Measurements from ENCODE around the gene ARID1B. TPM values are rescaled to one million over a fixed set of nuclear protein-coding genes. Genes with fewer than 3 reads are reported as not detected.
A peak's percentile ranks its signal among the peaks of the same experiment; 100 is the strongest.

The ARID1B gene
- total RNA-seq, 5 donors from 2014 or later (not counting 1 experiment from before 2014, with no cell fraction given): 103 to 161 (median 108) TPM

DNA sequence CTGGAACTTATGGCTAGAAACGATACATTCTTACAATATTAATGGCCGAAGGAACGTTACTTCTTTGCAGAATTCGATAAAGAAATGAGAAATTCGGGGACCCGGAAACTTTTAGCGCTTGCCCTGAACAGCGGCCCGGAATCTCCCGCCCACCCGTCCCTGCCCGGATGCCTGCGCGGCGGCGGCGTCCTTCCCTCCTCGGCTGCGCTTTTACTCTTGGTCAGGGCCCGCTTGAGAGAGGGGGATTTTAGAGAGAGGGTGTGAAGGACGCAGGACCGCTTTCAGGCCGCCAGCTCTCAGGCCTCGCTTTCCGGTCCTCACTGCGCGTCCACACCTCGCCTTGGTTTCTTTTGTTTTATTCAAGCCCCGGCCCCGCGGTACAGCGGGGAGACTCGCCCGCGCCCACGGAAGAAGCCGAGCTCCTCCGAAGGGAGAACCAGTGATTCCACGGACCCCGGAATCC lies 243.7 kb downstream of the ARID1B start:
- under 1% methylated on average over 38 of the region's 40 CpGs for WGBS (ENCODE audit: insufficient coverage)
- H3K27ac ChIP-seq (ENCODE audit: low read length): peak overlapping the region; percentile 99
- peak; percentile 16 to 45 (median 38) for ATAC-seq (replicated peaks in 1 of 4)
- H3K27me3 ChIP-seq (replicated peaks in 1 of 2; ENCODE audit: control insufficient read depth in 2 of 2, extremely low read depth in 1 of 2, insufficient read depth in 2 of 2, low read length in 1 of 2): no peaks in the 10 kb centered on the region
- H3K9me3 ChIP-seq: no peaks in the 10 kb centered on the region
- peak overlapping the region; percentile 92 to 95 for H3K4me3 ChIP-seq (ENCODE audit: control insufficient read depth in 1 of 2, extremely low read depth in 1 of 2, low read length in 1 of 2)
- Mint-ChIP-seq H3K4me1 (peaks cover 54 to 70% (median 65%) of the 10 kb centered on the region in 3 donors), H3K4me3 (peak overlapping the region; percentile 88 to 95 (median 93)), H3K27me3 (no peaks in the 10 kb centered on the region), H3K27ac (peak overlapping the region; percentile 92 to 97), H3K9me3 (no peaks in the 10 kb centered on the region), H3K36me3 (no peaks in the 10 kb centered on the region)
- DNase-seq: peak in 28 of 35 experiments; percentile 26 to 76 (median 52)
- POLR2A ChIA-PET: interaction anchor here in 1 of 2 donors (0.7 to 0.8 kb wide), 2 partner anchors 241 to 1725 kb away, joined by 3 read pairs; no protein-coding TSS in a partner anchor
- H3K36me3 ChIP-seq (ENCODE audit: control insufficient read depth in 2 of 2, extremely low read depth in 1 of 2, insufficient read depth in 1 of 2, low read length in 1 of 2): no peaks in the 10 kb centered on the region
- CTCF ChIA-PET: interaction anchor here in 1 of 2 donors (1.0 kb wide), 3 partner anchors 10 to 56 kb away, joined by 3 to 4 read pairs (median 3); no protein-coding TSS in a partner anchor
- peaks cover 7 to 12% of the 10 kb centered on the region in 2 experiments for H3K4me1 ChIP-seq (ENCODE audit: control insufficient read depth in 1 of 2, extremely low read depth in 1 of 2, insufficient read depth in 2 of 2, low read length in 2 of 2)

DNA sequence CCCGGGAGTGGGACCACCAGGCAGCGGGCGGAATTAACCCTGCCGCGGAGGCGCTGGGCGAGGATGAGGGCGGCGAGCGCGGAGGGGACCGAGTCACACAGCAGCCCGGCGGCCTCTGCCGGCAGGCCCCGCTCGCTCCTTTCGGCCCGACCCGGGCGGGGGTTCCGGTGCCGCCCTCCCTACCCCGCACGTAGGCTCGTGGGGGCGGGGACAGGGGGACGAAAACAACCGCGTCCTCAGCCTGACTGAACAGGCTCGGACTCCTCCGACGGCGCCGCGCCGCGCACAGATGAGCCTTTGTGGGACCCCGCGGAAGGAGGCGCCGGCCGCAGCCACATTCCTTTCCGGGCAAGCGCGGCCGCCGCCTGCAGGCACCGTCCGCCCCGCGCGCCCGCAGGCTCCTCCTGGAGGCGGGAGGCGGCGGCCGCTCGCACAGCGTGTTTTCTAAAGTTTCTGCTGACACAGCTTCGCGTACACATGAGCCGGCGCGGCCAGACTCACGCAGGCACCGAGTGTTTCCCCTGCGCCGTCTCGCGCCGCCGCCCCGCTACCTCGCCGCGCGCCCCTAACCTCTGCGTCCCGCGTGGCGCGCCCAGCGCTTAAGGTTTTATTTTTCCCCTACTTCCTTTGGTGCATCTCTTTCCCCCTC lies 244.3 kb downstream of the ARID1B start:
- Mint-ChIP-seq H3K4me1 (peaks cover 53 to 69% (median 65%) of the 10 kb centered on the region in 3 donors), H3K4me3 (peak overlapping the region; percentile 88 to 95 (median 93)), H3K9me3 (no peaks in the 10 kb centered on the region), H3K27me3 (no peaks in the 10 kb centered on the region), H3K27ac (peak overlapping the region; percentile 97 to 99), H3K36me3 (no peaks in the 10 kb centered on the region)
- Histone ChIP-seq H3K4me3 (ENCODE audit: control insufficient read depth in 1 of 2, extremely low read depth in 1 of 2, low read length in 1 of 2) (peak overlapping the region; percentile 92 to 95), H3K27ac (ENCODE audit: low read length) (peak overlapping the region; percentile 99), H3K9me3 (no peaks in the 10 kb centered on the region), H3K36me3 (ENCODE audit: control insufficient read depth in 2 of 2, extremely low read depth in 1 of 2, insufficient read depth in 1 of 2, low read length in 1 of 2) (no peaks in the 10 kb centered on the region), H3K4me1 (ENCODE audit: control insufficient read depth in 1 of 2, extremely low read depth in 1 of 2, insufficient read depth in 2 of 2, low read length in 2 of 2) (peaks cover 7 to 12% of the 10 kb centered on the region in 2 experiments), H3K27me3 (replicated peaks in 1 of 2; ENCODE audit: control insufficient read depth in 2 of 2, extremely low read depth in 1 of 2, insufficient read depth in 2 of 2, low read length in 1 of 2) (no peaks in the 10 kb centered on the region)
- peak; percentile 83 to 87 (median 86) for ATAC-seq (replicated peaks in 1 of 4)
- WGBS (ENCODE audit: insufficient coverage): under 1% methylated on average over 84 of the region's 84 CpGs
- peak; percentile 78 to 92 (median 88) for DNase-seq
- ChIA-PET POLR2A (interaction anchor here (0.7 to 0.8 kb wide), 2 partner anchors 77 to 242 kb away, joined by 3 to 6 read pairs; no protein-coding TSS in a partner anchor), CTCF (interaction anchor here (0.6 to 1.7 kb wide), 4 partner anchors 11 to 209 kb away, joined by 3 to 7 read pairs (median 3); no protein-coding TSS in a partner anchor)

DNA sequence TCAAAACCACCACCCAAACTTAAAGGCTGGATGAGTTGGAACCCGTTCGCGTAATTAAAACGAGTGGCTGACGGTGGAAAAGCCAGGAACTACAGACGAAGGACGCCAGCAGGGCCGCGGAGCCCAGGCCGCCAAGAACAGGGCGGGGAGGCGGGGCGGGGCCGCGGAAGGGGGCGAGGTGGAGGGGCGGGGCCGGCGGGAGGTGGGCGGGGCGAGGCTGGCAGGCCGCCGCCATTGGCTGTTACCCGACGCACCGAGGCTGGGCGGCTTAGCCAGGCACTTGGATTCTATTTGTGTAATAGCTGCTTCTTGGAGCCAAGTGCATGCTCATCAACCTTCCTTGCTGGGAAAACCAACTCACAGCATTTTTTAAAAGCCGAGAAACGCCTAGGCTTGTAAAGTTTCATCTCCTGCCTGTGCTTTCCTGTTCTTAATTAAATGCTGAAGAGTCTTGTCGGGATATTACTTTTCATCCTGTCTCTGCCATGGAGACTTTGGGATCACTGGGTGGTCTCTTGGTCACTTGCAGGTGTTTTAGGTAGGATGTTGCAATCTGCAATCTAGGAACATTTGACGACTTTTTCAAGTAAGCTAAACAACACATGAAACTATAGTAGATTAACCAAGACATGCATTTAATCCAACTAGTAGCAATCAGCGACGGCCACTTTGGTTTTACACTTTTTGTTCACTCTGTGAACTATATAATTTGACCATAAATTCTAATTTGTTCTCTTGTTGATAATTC lies 245.0 kb downstream of the ARID1B start:
- H3K9me3 ChIP-seq: no peaks in the 10 kb centered on the region
- peak in 34 of 35 experiments; percentile 65 to 91 (median 81) for DNase-seq
- Mint-ChIP-seq H3K4me3 (peak overlapping the region; percentile 88 to 95 (median 93)), H3K9me3 (no peaks in the 10 kb centered on the region), H3K27ac (peak overlapping the region; percentile 97 to 99), H3K36me3 (no peaks in the 10 kb centered on the region), H3K4me1 (peaks cover 49 to 64% (median 62%) of the 10 kb centered on the region in 3 donors), H3K27me3 (no peaks in the 10 kb centered on the region)
- ChIA-PET POLR2A (interaction anchor here (0.6 to 0.8 kb wide), 3 partner anchors 77 to 338 kb away, joined by 3 to 7 read pairs (median 6); no protein-coding TSS in a partner anchor), CTCF (interaction anchor here (0.6 to 1.7 kb wide), 2 partner anchors 12 to 210 kb away, joined by 3 to 7 read pairs; no protein-coding TSS in a partner anchor)
- ATAC-seq (replicated peaks in 1 of 4): peak; percentile 72 to 80 (median 74)
- H3K4me1 ChIP-seq (ENCODE audit: control insufficient read depth in 1 of 2, extremely low read depth in 1 of 2, insufficient read depth in 2 of 2, low read length in 2 of 2): peaks cover 7 to 12% of the 10 kb centered on the region in 2 experiments
- no peaks in the 10 kb centered on the region for H3K36me3 ChIP-seq (ENCODE audit: control insufficient read depth in 2 of 2, extremely low read depth in 1 of 2, insufficient read depth in 1 of 2, low read length in 1 of 2)
- no peaks in the 10 kb centered on the region for H3K27me3 ChIP-seq (replicated peaks in 1 of 2; ENCODE audit: control insufficient read depth in 2 of 2, extremely low read depth in 1 of 2, insufficient read depth in 2 of 2, low read length in 1 of 2)
- peak overlapping the region; percentile 99 for H3K27ac ChIP-seq (ENCODE audit: low read length)
- peak overlapping the region; percentile 92 to 95 for H3K4me3 ChIP-seq (ENCODE audit: control insufficient read depth in 1 of 2, extremely low read depth in 1 of 2, low read length in 1 of 2)
- 1% methylated on average over 16 of the region's 33 CpGs for WGBS (ENCODE audit: insufficient coverage)

DNA sequence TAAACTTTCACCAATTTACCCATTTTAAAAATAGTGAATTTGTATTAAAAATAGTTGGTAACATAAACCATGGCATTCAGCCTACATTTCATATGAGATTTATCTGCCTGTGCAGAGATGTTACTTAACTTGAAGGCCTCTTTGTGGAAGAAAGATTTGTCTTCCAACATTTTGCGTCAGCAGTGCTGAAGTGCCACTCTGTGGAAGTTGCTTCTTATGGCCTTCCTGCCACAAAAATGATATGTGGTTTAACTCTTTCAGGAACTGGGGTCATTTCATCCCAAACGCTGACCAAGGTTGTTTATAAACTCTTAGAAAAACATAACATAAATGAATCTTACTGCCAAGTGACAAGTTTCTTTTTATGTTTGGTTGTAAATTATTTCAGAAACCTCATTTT lies 246.8 kb downstream of the ARID1B start:
- H3K4me3 Mint-ChIP-seq: no peak overlapping the region
- ChIA-PET POLR2A (no interaction called here), CTCF (interaction anchor here in 1 of 2 donors (0.6 kb wide), 1 partner anchor 135 kb away, joined by 3 read pairs; no protein-coding TSS in a partner anchor)
- no CpG with 5 or more reads among the region's 2 CpGs for WGBS (ENCODE audit: insufficient coverage)
- Histone ChIP-seq H3K4me3 (ENCODE audit: control insufficient read depth in 1 of 2, extremely low read depth in 1 of 2, low read length in 1 of 2) (no peak overlapping the region), H3K27me3 (replicated peaks in 1 of 2; ENCODE audit: control insufficient read depth in 2 of 2, extremely low read depth in 1 of 2, insufficient read depth in 2 of 2, low read length in 1 of 2) (no peaks in the 10 kb centered on the region), H3K36me3 (ENCODE audit: control insufficient read depth in 2 of 2, extremely low read depth in 1 of 2, insufficient read depth in 1 of 2, low read length in 1 of 2) (no peaks in the 10 kb centered on the region), H3K4me1 (ENCODE audit: control insufficient read depth in 1 of 2, extremely low read depth in 1 of 2, insufficient read depth in 2 of 2, low read length in 2 of 2) (peaks cover 7 to 12% of the 10 kb centered on the region in 2 experiments), H3K27ac (ENCODE audit: low read length) (no peak overlapping the region), H3K9me3 (no peaks in the 10 kb centered on the region)
- H3K9me3 Mint-ChIP-seq: no peaks in the 10 kb centered on the region
- H3K27me3 Mint-ChIP-seq: no peaks in the 10 kb centered on the region
- ATAC-seq (replicated peaks in 1 of 4) (no peak), DNase-seq (no peak)
- peaks cover 40 to 56% (median 54%) of the 10 kb centered on the region in 3 donors for H3K4me1 Mint-ChIP-seq
- H3K27ac Mint-ChIP-seq: no peak overlapping the region
- no peaks in the 10 kb centered on the region for H3K36me3 Mint-ChIP-seq

DNA sequence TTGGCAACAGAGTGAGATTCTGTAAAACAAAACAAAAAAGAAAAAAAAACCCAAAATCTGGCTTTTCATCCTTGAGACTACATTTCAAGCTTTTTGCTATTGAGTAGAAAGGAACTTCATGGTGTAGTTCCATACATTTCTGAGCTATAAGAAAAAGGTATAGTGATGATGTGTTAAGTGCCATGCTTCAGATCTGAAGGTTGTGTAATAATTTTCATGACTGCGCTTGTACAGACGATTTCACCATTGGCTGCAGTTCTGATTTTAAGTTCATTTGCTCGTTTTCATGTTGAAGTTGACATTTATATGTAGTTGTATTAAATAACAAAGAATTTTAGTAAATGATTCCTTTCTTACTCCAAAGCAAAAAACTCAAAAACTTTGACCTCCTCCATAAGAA lies 247.6 kb downstream of the ARID1B start:
- H3K4me3 ChIP-seq (ENCODE audit: control insufficient read depth in 1 of 2, extremely low read depth in 1 of 2, low read length in 1 of 2): no peak overlapping the region
- H3K27ac Mint-ChIP-seq: no peak overlapping the region
- ChIA-PET CTCF (interaction anchor here in 1 of 2 donors (0.6 to 1.0 kb wide), 4 partner anchors 8 to 1725 kb away, joined by 3 to 5 read pairs (median 4); no protein-coding TSS in a partner anchor), POLR2A (interaction anchor here in 1 of 2 donors (0.6 kb wide), 1 partner anchor 10 kb away, joined by 3 read pairs; no protein-coding TSS in a partner anchor)
- no peaks in the 10 kb centered on the region for H3K36me3 Mint-ChIP-seq
- no CpG with 5 or more reads among the region's 3 CpGs for WGBS (ENCODE audit: insufficient coverage)
- no peaks in the 10 kb centered on the region for H3K9me3 Mint-ChIP-seq
- peaks cover 5 to 10% of the 10 kb centered on the region in 2 experiments for H3K4me1 ChIP-seq (ENCODE audit: control insufficient read depth in 1 of 2, extremely low read depth in 1 of 2, insufficient read depth in 2 of 2, low read length in 2 of 2)
- DNase-seq (no peak), ATAC-seq (replicated peaks in 1 of 4) (no peak)
- H3K27ac ChIP-seq (ENCODE audit: low read length): no peak overlapping the region
- H3K36me3 ChIP-seq (ENCODE audit: control insufficient read depth in 2 of 2, extremely low read depth in 1 of 2, insufficient read depth in 1 of 2, low read length in 1 of 2): no peaks in the 10 kb centered on the region
- H3K27me3 Mint-ChIP-seq: no peaks in the 10 kb centered on the region
- peaks cover 39 to 55% (median 51%) of the 10 kb centered on the region in 3 donors for H3K4me1 Mint-ChIP-seq
- no peak overlapping the region for H3K4me3 Mint-ChIP-seq
- H3K27me3 ChIP-seq (replicated peaks in 1 of 2; ENCODE audit: control insufficient read depth in 2 of 2, extremely low read depth in 1 of 2, insufficient read depth in 2 of 2, low read length in 1 of 2): no peaks in the 10 kb centered on the region
- H3K9me3 ChIP-seq: no peaks in the 10 kb centered on the region

DNA sequence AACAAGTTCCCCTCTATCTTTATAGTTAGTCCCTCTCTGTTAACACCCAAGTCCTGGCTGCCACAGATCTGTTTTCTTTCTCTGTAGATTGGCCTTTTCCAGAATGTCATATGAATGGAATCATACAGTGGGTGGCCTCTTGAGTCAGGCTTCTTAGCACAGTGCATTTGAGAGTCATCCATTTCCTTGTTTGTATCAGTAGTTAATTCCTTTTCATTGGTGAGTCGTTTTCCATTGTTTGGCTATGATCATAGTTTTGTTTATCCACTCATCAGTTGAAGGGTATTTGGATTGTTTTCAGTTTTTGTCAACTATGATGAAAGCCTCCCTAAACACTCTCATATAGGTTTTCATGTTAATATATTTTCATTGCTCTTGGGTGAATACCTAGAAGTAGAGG lies 248.3 kb downstream of the ARID1B start:
- no peak for ATAC-seq (replicated peaks in 1 of 4)
- H3K36me3 ChIP-seq (ENCODE audit: control insufficient read depth in 2 of 2, extremely low read depth in 1 of 2, insufficient read depth in 1 of 2, low read length in 1 of 2): no peaks in the 10 kb centered on the region
- ChIA-PET POLR2A (no interaction called here), CTCF (no interaction called here)
- WGBS (ENCODE audit: insufficient coverage): no CpG with 5 or more reads among the region's 1 CpG
- H3K4me1 ChIP-seq (ENCODE audit: control insufficient read depth in 1 of 2, extremely low read depth in 1 of 2, insufficient read depth in 2 of 2, low read length in 2 of 2): peaks cover 4 to 9% of the 10 kb centered on the region in 2 experiments
- H3K4me3 Mint-ChIP-seq: no peak overlapping the region
- no peaks in the 10 kb centered on the region for H3K27me3 ChIP-seq (replicated peaks in 1 of 2; ENCODE audit: control insufficient read depth in 2 of 2, extremely low read depth in 1 of 2, insufficient read depth in 2 of 2, low read length in 1 of 2)
- no peak overlapping the region for H3K4me3 ChIP-seq (ENCODE audit: control insufficient read depth in 1 of 2, extremely low read depth in 1 of 2, low read length in 1 of 2)
- peaks cover 37 to 55% (median 50%) of the 10 kb centered on the region in 3 donors for H3K4me1 Mint-ChIP-seq
- H3K27ac ChIP-seq (ENCODE audit: low read length): no peak overlapping the region
- no peaks in the 10 kb centered on the region for H3K9me3 Mint-ChIP-seq
- no peaks in the 10 kb centered on the region for H3K9me3 ChIP-seq
- DNase-seq: no peak
- peaks cover 3% of the 10 kb centered on the region for H3K36me3 Mint-ChIP-seq
- H3K27ac Mint-ChIP-seq: no peak overlapping the region
- no peaks in the 10 kb centered on the region for H3K27me3 Mint-ChIP-seq

Data from T-cell (primary cell).